Neuron (in vitro differentiated cells): ENCODE results near the gene POLR2E.

Experiments used
- H2AFZ ChIP-seq: one replicate; pipeline ENCODE4 v1.6.1; 2013; ENCODE audit warnings: low read depth, mild to moderate bottlenecking, inconsistent platforms, low read length, moderate library complexity
- H3K27me3 ChIP-seq: one replicate; pipeline ENCODE4 v1.6.1; 2013; ENCODE audit warnings: low read length; ENCODE audit not compliant: insufficient read depth
- H3K36me3 ChIP-seq: one replicate; pipeline ENCODE4 v1.6.1; 2013; ENCODE audit warnings: low read length; ENCODE audit not compliant: insufficient read depth
- H3K4me1 ChIP-seq: one replicate; pipeline ENCODE4 v1.6.1; 2013; ENCODE audit warnings: low read length; ENCODE audit not compliant: insufficient read depth
- H3K4me3 ChIP-seq: 2 replicates; pipeline ENCODE4 v1.5.1; 2013; ENCODE audit warnings: mild to moderate bottlenecking, low read length, moderate library complexity
- H3K9me3 ChIP-seq: one replicate; pipeline ENCODE4 v1.6.1; 2013; ENCODE audit warnings: low read length

Gene POLR2E

GRCh38 chr19:1103708-1104310 is 8.6 kb upstream of the POLR2E start, which contains the start of gene GPX4:
GPX4 (plus strand) TSS chr19:1103994; CDS start chr19:1104044, 50 bp downstream.
- H2AFZ ChIP-seq = no peak within 1 kb of the TSS
- no peaks in the 10 kb centered on the region for H3K27me3 ChIP-seq
- H3K9me3 ChIP-seq = no peaks in the 10 kb centered on the region

GRCh38 chr19:1103132-1103707 is 8.0 kb upstream of the POLR2E start:
- H3K27me3 ChIP-seq = no peaks in the 10 kb centered on the region
- H3K4me3 ChIP-seq = peak overlapping the region; percentile 29
- no peak overlapping the region for H2AFZ ChIP-seq
- H3K9me3 ChIP-seq = no peaks in the 10 kb centered on the region
- H3K4me1 ChIP-seq = peaks cover 25% of the 10 kb centered on the region
- peaks cover 22% of the 10 kb centered on the region for H3K36me3 ChIP-seq

More at GRCh38 chr19:1103708-1104310, 8.6 kb upstream of the POLR2E start, which contains the start of gene GPX4:
- peak within 1 kb of the TSS; percentile 52 for H3K4me3 ChIP-seq
- H3K4me1 ChIP-seq = peaks cover 25% of the 10 kb centered on the region
- peaks cover 23% of the 10 kb centered on the region for H3K36me3 ChIP-seq

GRCh38 chr19:1102407-1103131 is 7.4 kb upstream of the POLR2E start:
- Histone ChIP-seq H3K9me3 (no peaks in the 10 kb centered on the region), H3K4me3 (no peak overlapping the region), H3K27me3 (no peaks in the 10 kb centered on the region), H2AFZ (no peak overlapping the region), H3K4me1 (peaks cover 25% of the 10 kb centered on the region), H3K36me3 (peaks cover 18% of the 10 kb centered on the region)

- no peak overlapping the region for H3K4me3 ChIP-seq
- H3K9me3 ChIP-seq = no peaks in the 10 kb centered on the region
- peaks cover 6% of the 10 kb centered on the region for H3K36me3 ChIP-seq
- H3K4me1 ChIP-seq = peaks cover 25% of the 10 kb centered on the region
- H3K27me3 ChIP-seq = no peaks in the 10 kb centered on the region
- no peak overlapping the region for H2AFZ ChIP-seq
Observed at GRCh38 chr19:1101337-1101698, 6.1 kb upstream of the POLR2E start.

- Histone ChIP-seq H3K9me3 (no peaks in the 10 kb centered on the region), H3K4me1 (peaks cover 33% of the 10 kb centered on the region), H3K36me3 (no peaks in the 10 kb centered on the region), H3K4me3 (no peak overlapping the region), H2AFZ (no peak overlapping the region), H3K27me3 (no peaks in the 10 kb centered on the region)
Observed at GRCh38 chr19:1098177-1099051, 3.2 kb upstream of the POLR2E start.

GRCh38 chr19:1097810-1098176 is 2.6 kb upstream of the POLR2E start:
- H3K4me1 ChIP-seq = peaks cover 32% of the 10 kb centered on the region
- no peaks in the 10 kb centered on the region for H3K27me3 ChIP-seq
- no peaks in the 10 kb centered on the region for H3K36me3 ChIP-seq
- H3K4me3 ChIP-seq = no peak overlapping the region
- no peak overlapping the region for H2AFZ ChIP-seq
- no peaks in the 10 kb centered on the region for H3K9me3 ChIP-seq

GRCh38 chr19:1094655-1094977 is 559 bp downstream of the POLR2E start:
- Histone ChIP-seq H2AFZ (no peak overlapping the region), H3K4me3 (peak overlapping the region; percentile 100), H3K36me3 (peaks cover 15% of the 10 kb centered on the region), H3K9me3 (no peaks in the 10 kb centered on the region), H3K4me1 (peaks cover 19% of the 10 kb centered on the region), H3K27me3 (no peaks in the 10 kb centered on the region)

GRCh38 chr19:1093811-1094553 is 1.2 kb downstream of the POLR2E start:
- Histone ChIP-seq H3K9me3 (no peaks in the 10 kb centered on the region), H3K27me3 (no peaks in the 10 kb centered on the region), H3K4me1 (peaks cover 19% of the 10 kb centered on the region), H3K4me3 (peak overlapping the region; percentile 100), H3K36me3 (peaks cover 22% of the 10 kb centered on the region), H2AFZ (no peak overlapping the region)

- Histone ChIP-seq H2AFZ (no peak overlapping the region), H3K36me3 (peaks cover 28% of the 10 kb centered on the region), H3K4me1 (peaks cover 19% of the 10 kb centered on the region), H3K27me3 (no peaks in the 10 kb centered on the region), H3K9me3 (no peaks in the 10 kb centered on the region), H3K4me3 (no peak overlapping the region)
Observed at GRCh38 chr19:1093330-1093729, 1.8 kb downstream of the POLR2E start.

- Histone ChIP-seq H3K4me3 (no peak overlapping the region), H3K4me1 (peaks cover 19% of the 10 kb centered on the region), H2AFZ (no peak overlapping the region), H3K36me3 (peaks cover 37% of the 10 kb centered on the region), H3K27me3 (no peaks in the 10 kb centered on the region), H3K9me3 (no peaks in the 10 kb centered on the region)
Observed at GRCh38 chr19:1091544-1092175, 3.5 kb downstream of the POLR2E start.

GRCh38 chr19:1090731-1091543 is 4.2 kb downstream of the POLR2E start:
- peaks cover 19% of the 10 kb centered on the region for H3K4me1 ChIP-seq
- no peaks in the 10 kb centered on the region for H3K27me3 ChIP-seq
- no peak overlapping the region for H3K4me3 ChIP-seq
- H3K9me3 ChIP-seq = no peaks in the 10 kb centered on the region
- H3K36me3 ChIP-seq = peaks cover 37% of the 10 kb centered on the region
- no peak overlapping the region for H2AFZ ChIP-seq
